K562 (cell line): ENCODE measurements around the gene ITGB2. TPM values are rescaled to one million over a fixed set of nuclear protein-coding genes. Genes with fewer than 3 reads are reported as not detected.

Experiments used
- ATAC-seq: fragments of 200-7000 bp; cut with Tn5 transposase; 3 replicates; pipeline ENCODE4 v1.9.1; 2020; ENCODE audit warnings: moderate library complexity
- BruUV-seq: library from RNA; stranded (reverse); fragments of 400-500 nt; replicated peaks from 2 replicates; lab custom pipeline; 2021; lab: Mats Ljungman, UMichigan
- CTCF ChIA-PET: fragments of 300-600 bp; formaldehyde crosslinking; extraction: SDS; loops from one replicate; lab custom pipeline; 2021; ENCODE audit warnings: low intra/inter-chr PET ratio; lab: Yijun Ruan, JAX
- POLR2A ChIA-PET: fragments of 300-600, 350-650 bp; sonication (Branson Sonifier 250); formaldehyde crosslinking; extraction: SDS; loops from one replicate; lab custom pipeline; 2021; ENCODE audit warnings: antibody characterized with exemption, inconsistent platforms; lab: Yijun Ruan, JAX
- DNase-seq, 4 experiments: peaks; one replicate each; pipeline versions ENCODE4 v3.0.0 to v3.0.0-alpha.2; 2011 to 2018; ENCODE audit warnings: low spot score in 3 of 4, mixed read lengths in 3 of 4; ENCODE audit errors: extremely low read depth in 1 of 4
- FAIRE-seq: peaks from 2 replicates; lab custom pipeline; 2011; peaks lifted over from hg19 to GRCh38; lab: Jason Lieb, UNC
- H2AFZ ChIP-seq: 2 replicates; pipeline ENCODE4 v1.6.0; 2011; ENCODE audit warnings: low read depth, low read length, control low read depth, inconsistent platforms
- H3K27ac ChIP-seq: fragments of 200-600 bp; 3 replicates; pipeline ENCODE4 v1.8.0; 2011; ENCODE audit warnings: low read depth, mild to moderate bottlenecking, control low read depth, inconsistent platforms, low read length, moderate library complexity, mixed read lengths; ENCODE audit errors: extremely low read depth
- H3K27me3 ChIP-seq, 2 experiments: fragments of 300-600 bp in 1 of 2; 2 replicates in 1 of 2; 3 replicates in 1 of 2; pipeline versions ENCODE4 v1.6.0 to v1.8.0; 2011; ENCODE audit warnings: inconsistent platforms in 2 of 2, low read length in 2 of 2, mild to moderate bottlenecking in 1 of 2, mixed read lengths in 1 of 2, moderate library complexity in 1 of 2; ENCODE audit not compliant: control insufficient read depth in 2 of 2, insufficient read depth in 2 of 2
- H3K36me3 ChIP-seq: fragments of 300-600 bp; 3 replicates; pipeline ENCODE4 v1.8.0; 2011; ENCODE audit warnings: mild to moderate bottlenecking, low read length, inconsistent platforms; ENCODE audit not compliant: control insufficient read depth, insufficient read depth
- H3K4me1 ChIP-seq, 2 experiments: fragments of 200-600 bp in 1 of 2; replicated peaks in 1 of 2; 2 replicates in 1 of 2; 3 replicates in 1 of 2; pipeline versions ENCODE4 v1.5.1 to v1.8.0; 2011; ENCODE audit warnings: inconsistent platforms in 2 of 2, low read length in 2 of 2, mild to moderate bottlenecking in 1 of 2, mixed read lengths in 1 of 2, moderate library complexity in 1 of 2; ENCODE audit not compliant: control insufficient read depth in 2 of 2, insufficient read depth in 2 of 2
- H3K4me2 ChIP-seq: 2 replicates; pipeline ENCODE4 v1.6.1; 2011; ENCODE audit warnings: low read length, control low read depth, inconsistent platforms, mixed read lengths; ENCODE audit not compliant: insufficient read depth
- H3K4me3 ChIP-seq: fragments of 200-600 bp; sonication (generic), shearing (Covaris generic); 2 replicates; pipeline ENCODE4 v1.5.1; 2016; ENCODE audit warnings: control low read depth, inconsistent platforms
- H3K79me2 ChIP-seq: fragments of 200-600 bp; 3 replicates; pipeline ENCODE4 v1.8.0; 2011; ENCODE audit warnings: low read length, inconsistent platforms; ENCODE audit not compliant: control insufficient read depth, insufficient read depth
- H3K9ac ChIP-seq, 2 experiments: 2 replicates each; pipeline versions ENCODE4 v1.6.0 to v1.6.1; 2011; ENCODE audit warnings: low read depth in 2 of 2, low read length in 2 of 2, control low read depth in 1 of 2, inconsistent platforms in 1 of 2, mild to moderate bottlenecking in 1 of 2, mixed read lengths in 1 of 2; ENCODE audit not compliant: insufficient read depth in 1 of 2
- H3K9me1 ChIP-seq: one replicate; pipeline ENCODE4 v1.6.0; 2011; ENCODE audit warnings: inconsistent platforms, mild to moderate bottlenecking, low read length, moderate library complexity; ENCODE audit not compliant: control insufficient read depth, insufficient read depth
- H3K9me3 ChIP-seq: replicated peaks from 2 replicates; pipeline ENCODE4 v1.5.1; 2011; ENCODE audit warnings: low read depth, low read length, inconsistent platforms; ENCODE audit not compliant: control insufficient read depth, insufficient read depth
- H4K20me1 ChIP-seq: replicated peaks from 2 replicates; pipeline ENCODE4 v1.6.1; 2011; ENCODE audit warnings: low read length, inconsistent platforms, mixed read lengths; ENCODE audit not compliant: control insufficient read depth, insufficient read depth
- ETV1 ChIP-seq: fragments of 450-650 bp; conservative IDR thresholded peaks from 2 replicates; pipeline ENCODE4 v1.6.1; 2016; ENCODE audit warnings: missing genetic modification characterization, control low read depth, low read depth, missing compliant biosample characterization
- KLF10 ChIP-seq: fragments of 250-450 bp; sonication (Bioruptor Pico); IDR thresholded peaks from 2 replicates; pipeline ENCODE4 v1.6.1; 2021; ENCODE audit warnings: matching md5 sums
- NR2F6 ChIP-seq: fragments of 450-650 bp; formaldehyde crosslinking; IDR thresholded peaks from 2 replicates; pipeline ENCODE4 v1.4.0; 2020; ENCODE audit warnings: mild to moderate bottlenecking
- POLR2G ChIP-seq: fragments of 200-400 bp; formaldehyde crosslinking; IDR thresholded peaks from 2 replicates; pipeline ENCODE4 v1.6.1; 2017; ENCODE audit warnings: low read depth, mild to moderate bottlenecking, antibody characterized with exemption, low read length, moderate library complexity
- RBFOX2 ChIP-seq: fragments of 200-400 bp; formaldehyde crosslinking; IDR thresholded peaks from 2 replicates; pipeline ENCODE4 v1.6.1; 2017; ENCODE audit warnings: low read depth, mild to moderate bottlenecking, low read length, moderate library complexity
- RBM22 ChIP-seq: fragments of 200-400 bp; formaldehyde crosslinking; IDR thresholded peaks from 2 replicates; pipeline ENCODE4 v1.6.1; 2018; ENCODE audit warnings: low read length, low read depth; ENCODE audit not compliant: poor library complexity, severe bottlenecking
- ZNF311 ChIP-seq: fragments of 250-450 bp; sonication (Bioruptor Pico); IDR thresholded peaks from 2 replicates; pipeline ENCODE4 v1.4.0; 2020; ENCODE audit warnings: mild to moderate bottlenecking, moderate library complexity
- WGBS: fragments of 100-300 bp; shearing (Covaris generic); methylation state at CpG from one replicate; pipeline ENCODE4 v1.1.6; 2016; ENCODE audit warnings: low coverage, mixed read lengths; ENCODE audit not compliant: insufficient coverage; ENCODE audit errors: missing lambda C conversion rate; 5-methylcytosine and 5-hydroxymethylcytosine counted together
- in situ Hi-C: fragments of 300-500 bp; cut with MboI; formaldehyde crosslinking; loops from 4 replicates; pipeline ENCODE4 v1.15.0; 2018; ENCODE audit warnings: inconsistent platforms, mixed read lengths
- intact Hi-C: fragments of 100-400 bp; cut with micrococcal nuclease; formaldehyde crosslinking; loops from 2 replicates; pipeline ENCODE4 v1.14.2; 2022
- polyA plus RNA-seq, 8 experiments: library from polyadenylated mRNA; depleted of rRNA in 4 of 8; stranded (reverse) in 5 of 8; unstranded in 3 of 8; fragments of >200 nt; fragmentation: Nextera tagmentation in 2 of 8; fragmentation: Illumina TruSeq in 1 of 8; extraction: Ambion mirVana in 2 of 8; extraction: Trizol in 1 of 8; gene quantifications; 2 replicates each; pipeline versions ENCODE4 v1.2.1 to v1.2.3, GENCODE V29; 2011 to 2014; ENCODE audit warnings: inconsistent platforms in 1 of 8, missing spikeins in 1 of 8
- total RNA-seq, 7 experiments: library from RNA; depleted of rRNA in 6 of 7; stranded (reverse); fragments of >200 nt in 6 of 7; fragmentation: Illumina TruSeq in 2 of 7; extraction: Trizol in 2 of 7; gene quantifications; 2 replicates each; pipeline versions ENCODE4 v1.2.1 to v1.2.3, GENCODE V29; 2011 to 2021; ENCODE audit warnings: low replicate concordance in 1 of 7

Gene ITGB2
- total and polyA plus RNA-seq, 9 of the 15 experiments (the other 6 are each of a cell fraction or from before 2014, with no cell fraction given), result 0.07 to 1.3 (median 0.51) TPM; not detected in 2

DNA sequence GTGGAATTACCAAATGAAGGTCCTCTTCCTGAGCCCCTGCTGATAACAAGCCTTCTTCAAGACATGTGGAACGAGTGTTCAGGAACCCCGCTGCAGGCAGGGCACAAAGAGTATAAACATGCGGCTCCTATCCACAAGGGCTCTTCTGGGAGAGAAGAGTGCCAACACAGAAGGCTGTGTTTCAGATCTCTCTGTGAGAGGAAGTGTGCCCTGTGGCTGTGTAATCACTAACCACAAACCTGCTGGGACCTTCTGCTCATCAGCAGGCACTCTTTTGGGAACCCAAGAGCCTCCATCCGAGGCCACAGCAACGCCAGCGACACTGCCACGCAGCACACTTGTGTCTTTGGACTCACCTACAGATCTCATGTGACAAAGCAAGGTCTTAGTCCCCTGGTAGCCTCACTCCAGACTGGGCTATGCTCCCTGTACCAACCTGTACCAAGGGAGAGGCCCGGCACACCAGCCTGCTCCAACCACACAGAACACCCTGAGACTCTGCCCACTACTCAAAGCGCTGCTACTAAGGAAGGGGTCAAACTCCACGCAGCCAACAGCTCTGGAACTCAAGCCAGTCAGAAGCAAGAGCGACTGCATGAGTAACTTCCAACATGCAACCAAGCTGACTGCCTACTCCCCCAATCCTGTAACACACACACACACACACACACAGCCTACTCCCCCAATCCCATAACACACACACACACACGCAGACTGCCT, 55.0 kb downstream of the ITGB2 start (continued):
- TF ChIP-seq KLF10 (CRISPR knock-in tag), result no peak
- TF ChIP-seq, all 486 proteins: peak for 0

DNA sequence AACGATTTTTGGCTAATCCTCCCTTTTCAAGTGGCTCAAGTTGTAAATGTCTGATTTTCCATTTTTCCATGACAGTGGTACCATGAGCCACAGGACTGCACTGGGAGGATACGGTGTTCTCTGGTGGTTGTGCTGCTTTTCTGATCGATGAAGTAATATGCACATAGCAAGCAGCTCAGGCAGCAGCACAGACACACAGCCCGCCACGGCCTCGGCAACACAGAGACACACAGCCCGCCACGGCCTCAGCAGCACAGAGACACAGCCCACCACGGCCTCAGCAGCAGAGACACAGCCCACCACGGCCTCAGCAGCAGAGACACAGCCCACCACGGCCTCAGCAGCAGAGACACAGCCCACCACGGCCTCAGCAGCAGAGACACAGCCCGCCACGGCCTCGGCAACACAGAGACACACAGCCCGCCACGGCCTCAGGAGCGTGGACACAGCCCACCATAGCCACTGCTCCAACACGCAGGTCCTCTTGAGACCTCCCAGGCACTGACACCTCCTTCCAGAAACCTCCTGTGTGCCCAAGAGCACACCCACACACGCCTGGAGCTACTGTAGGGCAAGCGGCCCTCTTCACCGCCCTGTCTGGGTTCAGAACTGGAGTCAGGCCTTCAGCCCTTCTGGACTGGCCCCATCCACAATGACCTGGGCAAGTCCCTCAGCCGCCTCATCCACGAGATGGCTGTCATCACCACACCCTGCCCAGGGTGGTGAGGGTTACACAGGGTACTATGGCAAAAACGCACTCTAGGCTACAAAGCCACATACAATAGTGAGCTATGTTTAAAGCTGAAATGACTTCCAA, 57.6 kb downstream of the ITGB2 start:
- Histone ChIP-seq H3K4me2 (no peak overlapping the region), H4K20me1 (peaks cover 26% of the 10 kb centered on the region)
- BruUV-seq, result no TSS peak
- TF ChIP-seq RBFOX2, result 0 out of 2 replicates have a peak, but pooled peaks have one; percentile 23
- TF ChIP-seq ZNF311 (CRISPR knock-in tag), result no peak
- TF ChIP-seq ETV1 (tag), result no peak
- TF ChIP-seq POLR2G, result peak; percentile 54; the same call in 1 of the 2 replicates
- peak; percentile 43 for TF ChIP-seq RBM22
- TF ChIP-seq NR2F6 (CRISPR knock-in tag), result no peak
- TF ChIP-seq, all 486 proteins: peak for 3
- WGBS, result 92% methylated on average over 25 of the region's 25 CpGs
- H3K4me1 ChIP-seq, result peaks cover 14 to 26% of the 10 kb centered on the region in 2 experiments
- intact Hi-C loops, result no loop called here
- no peaks in the 10 kb centered on the region for H3K27me3 ChIP-seq
- FAIRE-seq (no peak), DNase-seq (no peak), ATAC-seq (no peak)
- H3K27ac ChIP-seq, result no peak overlapping the region
- peaks cover 6% of the 10 kb centered on the region for H3K9me1 ChIP-seq
- no peak overlapping the region for H3K9ac ChIP-seq
- H2AFZ ChIP-seq, result no peak overlapping the region
- CTCF ChIA-PET, result no interaction called here
- H3K9me3 ChIP-seq, result no peaks in the 10 kb centered on the region
- POLR2A ChIA-PET, result interaction anchor here (1.3 to 2.2 kb wide), 3 partner anchors 8 to 14 kb away, joined by 3 to 9 read pairs (median 3); no protein-coding TSS in a partner anchor
- H3K36me3 ChIP-seq, result peaks cover 75% of the 10 kb centered on the region
- no peak overlapping the region for H3K4me3 ChIP-seq
- H3K79me2 ChIP-seq, result peaks cover 63% of the 10 kb centered on the region
- in situ Hi-C loops, result no loop called here
